ENCODE data around the gene ZNF124. TPM values are rescaled to one million over a fixed set of nuclear protein-coding genes. Genes with fewer than 3 reads are reported as not detected.
"Not testable (repeated sequence)": the region's sequence is repeated elsewhere in the genome, so short reads cannot be mapped to it uniquely, and the experiment has no call there.

Gene ZNF124
- total RNA-seq, 1 donor from 2014 or later = 19.6 TPM

DNA sequence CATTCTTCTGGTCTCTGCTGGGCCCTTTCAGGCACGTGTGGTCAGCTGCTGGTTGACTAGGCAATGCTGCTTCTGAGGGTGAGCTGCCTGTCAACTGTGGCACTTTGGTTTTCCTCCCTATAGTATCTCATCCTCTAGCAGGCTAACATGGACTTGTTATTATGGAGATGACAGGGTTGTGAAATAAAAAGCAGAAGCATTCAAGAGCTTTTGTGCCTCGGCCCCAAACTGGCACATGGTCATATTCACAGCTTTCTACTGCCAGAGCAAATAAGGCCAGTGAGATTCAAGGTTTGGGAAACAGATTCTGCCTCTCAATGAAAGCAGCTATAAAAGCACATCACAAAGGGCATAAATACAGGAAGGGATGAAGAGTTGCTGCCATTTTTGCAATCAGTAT is 1.6 kb upstream of the ZNF124 start:
- peaks cover under 1% of the 10 kb centered on the region for H3K9me3 Mint-ChIP-seq (ENCODE audit: unreplicated experiment)
- peaks cover 3% of the 10 kb centered on the region for H3K36me3 Mint-ChIP-seq (ENCODE audit: unreplicated experiment)
- H3K27ac Mint-ChIP-seq (ENCODE audit: unreplicated experiment) = no peak overlapping the region
- no peaks in the 10 kb centered on the region for H3K27me3 Mint-ChIP-seq (ENCODE audit: unreplicated experiment)
- no peak for TF ChIP-seq CTCF (IDR thresholded peaks at IDR 0.05)
- no peak for DNase-seq (ENCODE audit: extremely low spot score, unreplicated experiment)
- H3K4me1 Mint-ChIP-seq (ENCODE audit: unreplicated experiment) = peaks cover 8% of the 10 kb centered on the region
- H3K4me3 Mint-ChIP-seq (ENCODE audit: unreplicated experiment) = no peak overlapping the region

GRCh38 chr1:247172996-247173395 is 1.2 kb upstream of the ZNF124 start:
- no peak overlapping the region for H3K27ac Mint-ChIP-seq (ENCODE audit: unreplicated experiment)
- TF ChIP-seq CTCF (IDR thresholded peaks at IDR 0.05) = no peak
- H3K27me3 Mint-ChIP-seq (ENCODE audit: unreplicated experiment) = no peaks in the 10 kb centered on the region
- H3K9me3 Mint-ChIP-seq (ENCODE audit: unreplicated experiment) = no peaks in the 10 kb centered on the region
- H3K36me3 Mint-ChIP-seq (ENCODE audit: unreplicated experiment) = peaks cover 3% of the 10 kb centered on the region
- H3K4me3 Mint-ChIP-seq (ENCODE audit: unreplicated experiment) = no peak overlapping the region
- H3K4me1 Mint-ChIP-seq (ENCODE audit: unreplicated experiment) = peaks cover 8% of the 10 kb centered on the region
- no peak for DNase-seq (ENCODE audit: extremely low spot score, unreplicated experiment)

- not testable (repeated sequence) for H3K4me3 Mint-ChIP-seq (ENCODE audit: unreplicated experiment); DNase-seq (ENCODE audit: extremely low spot score, unreplicated experiment); H3K27ac Mint-ChIP-seq (ENCODE audit: unreplicated experiment); H3K9me3 Mint-ChIP-seq (ENCODE audit: unreplicated experiment); H3K36me3 Mint-ChIP-seq (ENCODE audit: unreplicated experiment); H3K27me3 Mint-ChIP-seq (ENCODE audit: unreplicated experiment); H3K4me1 Mint-ChIP-seq (ENCODE audit: unreplicated experiment)
Observed at GRCh38 chr1:247171443-247171842, 377 bp downstream of the ZNF124 start.

GRCh38 chr1:247165674-247166073 is 6.1 kb downstream of the ZNF124 start:
- no peaks in the 10 kb centered on the region for H3K27me3 Mint-ChIP-seq (ENCODE audit: unreplicated experiment)

GRCh38 chr1:247164694-247165093 is 7.1 kb downstream of the ZNF124 start:
- no peak overlapping the region for H3K27ac Mint-ChIP-seq (ENCODE audit: unreplicated experiment)
- no peak overlapping the region for H3K4me3 Mint-ChIP-seq (ENCODE audit: unreplicated experiment)
- no peak for TF ChIP-seq CTCF (IDR thresholded peaks at IDR 0.05)
- DNase-seq (ENCODE audit: extremely low spot score, unreplicated experiment) = no peak
- H3K9me3 Mint-ChIP-seq (ENCODE audit: unreplicated experiment) = peaks cover 50% of the 10 kb centered on the region
- H3K36me3 Mint-ChIP-seq (ENCODE audit: unreplicated experiment) = peaks cover 49% of the 10 kb centered on the region
- H3K27me3 Mint-ChIP-seq (ENCODE audit: unreplicated experiment) = no peaks in the 10 kb centered on the region
- peaks cover 5% of the 10 kb centered on the region for H3K4me1 Mint-ChIP-seq (ENCODE audit: unreplicated experiment)

More at GRCh38 chr1:247165674-247166073, 6.1 kb downstream of the ZNF124 start:
- no peak overlapping the region for H3K27ac Mint-ChIP-seq (ENCODE audit: unreplicated experiment)
- H3K36me3 Mint-ChIP-seq (ENCODE audit: unreplicated experiment) = peaks cover 42% of the 10 kb centered on the region
- no peak for DNase-seq (ENCODE audit: extremely low spot score, unreplicated experiment)
- H3K4me3 Mint-ChIP-seq (ENCODE audit: unreplicated experiment) = no peak overlapping the region
- TF ChIP-seq CTCF (IDR thresholded peaks at IDR 0.05) = no peak
- peaks cover 40% of the 10 kb centered on the region for H3K9me3 Mint-ChIP-seq (ENCODE audit: unreplicated experiment)
- H3K4me1 Mint-ChIP-seq (ENCODE audit: unreplicated experiment) = peaks cover 8% of the 10 kb centered on the region

DNA sequence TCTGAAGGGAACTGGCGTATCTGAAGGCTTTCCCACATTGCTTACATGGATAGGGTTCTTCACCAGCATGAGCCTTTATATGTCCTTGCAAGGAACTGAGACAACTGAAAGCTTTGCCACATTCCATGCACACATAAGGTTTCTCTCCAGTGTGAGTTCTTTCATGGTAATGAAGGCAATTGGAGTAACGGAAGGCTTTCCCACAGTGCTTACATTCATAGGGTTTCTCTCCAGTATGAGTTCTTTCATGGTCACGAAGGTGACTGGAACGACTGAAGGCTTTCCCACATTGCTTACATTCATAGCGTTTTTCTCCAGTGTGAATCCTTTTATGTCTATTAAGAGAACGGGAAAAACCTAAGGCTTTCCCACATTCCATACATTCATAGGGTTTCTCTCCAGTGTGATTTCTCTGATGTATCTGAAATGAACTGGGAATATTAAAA is 15.0 kb downstream of the ZNF124 start:
- Mint-ChIP-seq H3K36me3 (ENCODE audit: unreplicated experiment) (peaks cover 78% of the 10 kb centered on the region), H3K27ac (ENCODE audit: unreplicated experiment) (no peak overlapping the region), H3K4me3 (ENCODE audit: unreplicated experiment) (no peak overlapping the region), H3K9me3 (ENCODE audit: unreplicated experiment) (peaks cover 61% of the 10 kb centered on the region), H3K4me1 (ENCODE audit: unreplicated experiment) (no peaks in the 10 kb centered on the region), H3K27me3 (ENCODE audit: unreplicated experiment) (no peaks in the 10 kb centered on the region)
- no peak for DNase-seq (ENCODE audit: extremely low spot score, unreplicated experiment)
- no peak for TF ChIP-seq CTCF (IDR thresholded peaks at IDR 0.05)
